GM15510 (cell line): Measurements from ENCODE around the gene TMEM212.

Source experiments
- POLR2A ChIP-seq: IDR thresholded peaks from 3 replicates; pipeline ENCODE4 v1.6.1; 2011; ENCODE audit warnings: borderline replicate concordance; ENCODE audit not compliant: insufficient read length; ENCODE audit errors: extremely low read depth

Gene TMEM212

DNA sequence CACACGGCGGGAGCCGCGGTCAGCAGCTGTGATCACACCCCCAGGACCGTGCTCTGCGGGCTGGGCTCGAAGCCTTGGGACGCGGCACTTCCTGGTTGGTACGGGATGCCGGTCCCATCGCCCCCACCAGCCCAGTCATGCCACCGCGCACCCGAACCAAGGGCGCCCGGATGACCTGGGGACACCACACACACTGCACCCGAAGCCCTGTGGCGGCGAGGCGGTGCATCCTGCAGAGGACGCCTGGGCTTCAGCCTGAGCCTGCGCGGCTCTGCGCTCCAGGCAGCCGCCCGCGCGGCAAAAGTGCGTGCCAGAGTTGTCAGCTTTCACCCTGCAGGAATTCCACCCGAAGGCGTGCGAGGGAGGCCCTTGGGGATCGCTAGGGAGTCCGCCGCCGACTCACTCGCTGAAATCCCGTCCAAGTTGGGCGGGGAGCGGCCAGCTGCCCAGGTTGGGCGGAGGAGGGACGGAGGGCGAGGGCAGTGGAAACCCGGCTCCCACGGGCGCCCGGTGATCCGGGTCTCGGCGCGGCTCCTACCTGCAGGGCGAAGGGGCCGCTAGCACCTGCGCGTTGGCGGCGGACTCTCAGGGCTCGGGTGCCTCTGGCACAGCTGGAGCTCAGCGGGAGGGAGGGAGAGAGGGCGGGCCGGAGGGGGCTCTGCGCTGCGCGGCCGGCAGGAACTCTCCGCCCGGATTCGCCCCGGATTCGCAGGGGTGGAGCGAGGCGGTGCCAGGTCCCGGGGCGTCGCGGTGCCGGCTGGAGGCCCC is 33.1 kb upstream of the TMEM212 start, which contains the start of gene PLD1:
Gene PLD1, minus strand, starts transcription at position 623 of the 768 bp plus-strand sequence. CDS start 72,432 bp downstream, outside the sequence.
- TF ChIP-seq POLR2A, result no peak

DNA sequence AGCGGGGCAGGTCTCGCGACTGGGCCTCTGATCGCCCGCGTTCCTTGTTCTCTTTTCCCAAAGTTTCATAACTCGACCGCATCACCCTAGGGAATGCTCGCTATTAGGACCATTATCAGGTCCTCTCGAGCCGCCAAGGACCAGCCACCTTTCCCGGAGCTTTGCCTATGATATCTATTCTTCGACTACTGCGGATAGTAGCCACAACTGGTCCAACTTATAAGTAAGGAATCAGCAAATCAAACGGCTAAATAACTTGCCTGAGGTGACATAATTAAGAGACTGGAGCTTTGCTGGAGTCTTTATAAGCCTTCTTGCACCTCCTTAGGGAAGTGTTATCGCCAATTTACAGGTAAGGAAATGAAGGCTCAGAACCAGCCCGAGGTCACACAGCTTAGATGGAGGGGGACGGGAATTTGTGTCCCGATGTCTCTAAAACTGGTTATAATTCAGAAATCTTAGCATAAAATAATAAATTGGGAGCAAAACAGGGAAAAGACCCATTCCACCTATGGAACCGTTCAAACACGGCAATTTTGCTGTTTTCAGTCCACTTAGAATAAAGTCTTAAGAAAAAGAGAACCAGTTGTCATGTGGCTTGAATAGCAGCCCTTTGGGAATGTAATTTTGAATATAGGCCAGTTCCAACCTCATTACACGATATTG is 32.4 kb upstream of the TMEM212 start:
- TF ChIP-seq POLR2A, result no peak

DNA sequence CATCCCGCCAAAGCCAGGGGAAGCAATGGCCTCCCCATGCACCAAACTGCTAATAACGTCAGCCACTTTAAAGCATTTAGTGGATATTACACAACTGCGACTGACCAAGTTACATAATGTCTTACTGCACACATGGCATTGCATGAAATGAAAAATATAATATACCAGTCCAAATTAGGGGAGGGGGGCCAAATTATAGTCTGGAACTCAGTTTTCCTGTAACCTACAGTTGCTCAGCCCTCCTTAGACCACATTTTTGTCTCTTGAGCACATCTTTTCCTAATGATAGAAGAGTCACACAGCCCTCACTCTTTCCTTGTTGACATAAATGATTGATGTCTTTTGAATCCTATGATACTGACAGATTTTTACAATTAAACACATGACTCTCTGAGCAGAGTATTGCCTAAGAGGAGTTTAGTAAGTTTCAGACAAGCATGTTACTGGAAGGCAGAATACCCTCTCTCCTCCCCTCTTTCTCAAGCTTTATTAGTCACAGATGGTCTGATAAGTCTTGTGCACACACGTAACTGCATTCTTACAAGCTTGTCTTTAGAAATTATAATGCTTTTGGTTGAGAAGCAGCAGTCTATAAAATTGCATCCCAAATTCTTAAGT is 31.7 kb upstream of the TMEM212 start:
- no peak for TF ChIP-seq POLR2A

GRCh38 chr3:171811913-171812335 is 31.2 kb upstream of the TMEM212 start:
- no peak for TF ChIP-seq POLR2A

DNA sequence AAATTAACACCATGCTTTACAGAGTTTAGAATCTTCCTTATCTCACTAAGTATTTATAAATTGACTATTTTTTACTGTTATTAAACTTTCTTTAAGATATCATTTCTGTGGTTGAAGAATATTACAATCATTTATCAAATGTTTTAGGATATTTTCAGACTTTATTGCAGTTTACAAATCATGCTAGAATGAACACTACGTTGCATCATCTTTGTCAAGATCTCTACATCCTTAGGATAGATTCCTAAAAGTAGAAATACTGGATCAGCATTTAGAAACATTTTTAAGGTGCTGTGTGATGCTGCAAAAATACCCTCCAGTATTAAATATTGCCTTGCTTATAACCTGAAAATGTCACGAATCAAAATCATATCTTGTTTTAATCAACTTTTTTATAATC is 30.3 kb upstream of the TMEM212 start:
- no peak for TF ChIP-seq POLR2A

GRCh38 chr3:171813278-171813896 is 29.8 kb upstream of the TMEM212 start:
- TF ChIP-seq POLR2A, result no peak

GRCh38 chr3:171813897-171814460 is 29.2 kb upstream of the TMEM212 start:
- TF ChIP-seq POLR2A, result no peak

DNA sequence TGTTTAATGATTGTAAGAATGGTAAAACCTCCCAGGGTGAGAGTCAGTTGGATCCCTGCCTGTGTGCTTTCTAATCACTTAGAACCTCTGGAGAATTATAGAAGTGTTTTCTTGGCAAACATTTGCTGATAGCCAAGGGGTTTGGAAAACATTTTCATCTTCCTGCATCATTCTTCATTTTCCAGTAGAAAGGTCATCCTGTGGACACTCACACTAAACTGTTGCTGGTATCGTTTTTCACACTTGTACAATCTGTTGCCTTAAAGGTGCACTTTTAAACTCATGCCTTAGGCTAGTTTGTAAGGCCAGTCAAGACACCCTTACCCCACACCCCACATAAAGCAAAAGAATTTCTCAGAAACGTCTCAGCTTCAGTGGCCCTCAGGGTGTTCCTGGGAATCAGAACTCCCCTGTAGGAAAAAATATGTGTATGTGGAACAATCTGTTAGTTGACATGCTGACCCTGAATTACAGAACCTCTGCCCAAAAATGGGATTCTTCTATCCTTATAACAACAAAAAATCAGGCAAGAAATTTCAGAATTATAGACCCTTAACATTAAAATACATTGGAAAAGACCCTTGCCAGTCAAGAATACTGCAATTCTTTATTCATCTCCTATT is 27.1 kb upstream of the TMEM212 start:
- TF ChIP-seq POLR2A, result no peak

DNA sequence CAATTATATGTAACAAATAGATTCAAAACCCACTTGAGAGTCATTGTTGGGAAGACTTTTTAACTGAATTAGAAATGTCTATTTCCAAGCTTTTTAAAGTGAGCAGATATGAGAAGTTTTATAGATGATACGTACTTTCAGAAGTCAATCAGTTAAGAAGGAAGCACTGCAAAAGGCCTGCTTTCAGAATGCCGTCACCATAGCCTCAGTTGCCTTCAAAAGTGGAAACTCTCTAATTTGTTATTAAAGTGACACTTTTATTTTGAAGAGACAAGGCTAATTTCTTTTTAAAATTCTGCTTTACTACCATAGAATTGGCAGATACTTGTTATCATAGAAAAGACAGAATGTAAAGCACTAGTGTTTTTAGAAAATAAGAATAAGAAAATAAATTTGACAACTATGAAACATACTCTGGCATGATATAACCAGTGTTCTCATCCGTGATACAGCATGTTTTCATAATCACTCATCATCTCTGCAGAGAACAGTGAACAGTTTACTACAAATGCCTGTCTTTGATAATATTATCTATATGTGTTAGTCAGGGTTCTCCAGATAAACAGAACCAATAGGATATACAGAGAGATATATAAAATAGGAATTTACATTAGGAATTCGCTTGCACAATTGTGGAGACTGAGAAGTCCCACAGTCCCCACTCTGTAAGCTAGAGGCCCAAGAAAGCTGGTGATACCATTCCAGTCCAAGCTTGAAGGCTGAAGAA is 25.9 kb upstream of the TMEM212 start:
- no peak for TF ChIP-seq POLR2A

- no peak for TF ChIP-seq POLR2A
Observed at GRCh38 chr3:171821044-171821443, 22.1 kb upstream of the TMEM212 start.

- no peak for TF ChIP-seq POLR2A
Observed at GRCh38 chr3:171821778-171822358, 21.3 kb upstream of the TMEM212 start.

DNA sequence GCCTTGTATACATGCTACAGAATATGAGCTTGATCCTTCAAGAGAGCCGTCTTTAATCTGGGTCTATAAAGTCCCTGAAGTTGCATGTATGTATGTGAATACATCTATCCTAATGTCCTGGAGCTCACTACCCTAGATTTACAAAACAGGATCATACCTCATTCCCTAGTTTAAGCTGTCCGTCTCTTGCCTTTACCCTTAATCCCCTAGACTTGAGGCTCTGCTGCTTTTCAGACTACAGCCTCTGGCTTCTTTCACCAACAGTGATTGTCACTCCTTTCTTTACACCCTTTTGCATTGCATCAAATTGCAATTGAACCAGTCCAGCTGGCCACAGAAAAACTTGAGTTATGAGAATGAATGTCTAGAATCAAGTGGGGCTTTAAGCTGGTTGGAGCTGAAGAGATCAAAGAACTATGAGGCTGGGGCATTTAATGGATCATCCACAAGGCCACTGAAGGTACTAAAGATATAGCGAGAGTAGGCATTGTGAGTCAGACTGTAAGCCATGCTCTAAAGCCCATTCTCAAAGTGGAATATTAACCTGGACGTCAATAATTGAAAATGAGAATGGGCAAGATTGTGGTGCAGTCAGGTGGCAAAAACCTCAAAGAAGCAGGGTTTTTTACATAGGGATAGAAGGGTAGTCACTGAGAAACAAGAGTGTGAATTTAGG is 20.6 kb upstream of the TMEM212 start:
- TF ChIP-seq POLR2A, result no peak

DNA sequence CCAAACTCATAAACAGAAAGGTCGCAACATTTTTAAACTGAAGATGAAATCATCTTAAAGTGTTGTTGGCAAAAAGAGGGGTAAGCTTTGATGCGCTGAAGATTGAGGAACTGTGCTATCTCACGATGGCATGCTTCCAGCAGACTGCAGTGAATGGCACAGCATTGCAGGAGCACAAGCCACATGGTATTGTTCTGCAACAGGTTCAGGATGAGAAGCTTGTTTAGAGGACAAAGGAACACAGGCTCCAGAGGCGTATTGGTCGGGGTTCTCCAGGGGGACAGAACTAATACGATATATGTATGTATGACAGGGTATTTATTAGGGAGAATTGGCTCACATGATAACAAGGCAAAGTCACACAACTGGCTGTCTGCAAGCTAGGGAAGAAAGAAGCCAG is 19.0 kb upstream of the TMEM212 start:
- TF ChIP-seq POLR2A, result no peak
